Heart right ventricle (tissue), 16 donors: ENCODE results near the gene RPS19. TPM values are rescaled to one million over a fixed set of nuclear protein-coding genes. Genes with fewer than 3 reads are reported as not detected.

Experiments
- ATAC-seq, 8 donors: fragments of 200-7000 bp; cut with Tn5 transposase; one replicate each; pipeline ENCODE4 v1.9.1; 2020; ENCODE audit warnings: mild to moderate bottlenecking in 8 of 8, moderate library complexity in 8 of 8, moderate number of reproducible peaks in 1 of 8
- DNase-seq, 2 donors: peaks; one replicate each; pipeline ENCODE4 v3.0.0-alpha.2; 2020
- H3K27ac ChIP-seq, 10 donors: fragments of 200-600 bp; sonication (generic) in 2 of 10; one replicate each; pipeline versions ENCODE4 v1.5.0 to v1.8.0; 2020 to 2022; ENCODE audit warnings: mild to moderate bottlenecking in 3 of 10
- H3K27me3 ChIP-seq, 7 donors: fragments of 200-600 bp; one replicate each; pipeline ENCODE4 v1.8.0; 2021 to 2022; ENCODE audit warnings: mild to moderate bottlenecking in 2 of 7
- H3K36me3 ChIP-seq, 9 donors: fragments of 200-600 bp; sonication (generic) in 1 of 9; one replicate each; pipeline versions ENCODE4 v1.5.0 to v1.8.0; 2020 to 2022; ENCODE audit warnings: mild to moderate bottlenecking in 2 of 9
- H3K4me1 ChIP-seq, 9 donors: fragments of 200-600 bp; sonication (generic) in 1 of 9; one replicate each; pipeline versions ENCODE4 v1.5.0 to v1.8.0; 2020 to 2022; ENCODE audit warnings: mild to moderate bottlenecking in 4 of 9
- H3K4me3 ChIP-seq, 10 donors: fragments of 200-600 bp; sonication (generic) in 2 of 10; one replicate each; pipeline versions ENCODE4 v1.5.0 to v1.8.0; 2020 to 2022; ENCODE audit warnings: mild to moderate bottlenecking in 7 of 10, moderate library complexity in 2 of 10
- H3K9me3 ChIP-seq, 11 donors: fragments of 200-600 bp in 10 of 11; sonication (generic) in 2 of 11; one replicate each; pipeline versions ENCODE4 v1.5.0 to v1.8.0; 2013 to 2022; ENCODE audit warnings: mild to moderate bottlenecking in 2 of 11, control low read depth in 1 of 11, moderate library complexity in 1 of 11
- WGBS, 2 donors: extraction: QIAGEN DNeasy Blood & Tissue Kit; methylation state at CpG; one replicate each; pipeline ENCODE4 v1.1.7; 2013; ENCODE audit warnings: inconsistent platforms in 1 of 2; 5-methylcytosine and 5-hydroxymethylcytosine counted together
- intact Hi-C, 10 donors: fragments of 100-400 bp; cut with DNase I; formaldehyde crosslinking; loops; one replicate each; pipeline versions ENCODE4 v1.11.1 to v1.14.2; 2022
- polyA plus RNA-seq, 2 donors: library from polyadenylated mRNA; stranded (reverse); fragments of 200-250 nt; gene quantifications; one replicate each; pipeline ENCODE4 v1.2.3, GENCODE V29; 2013
- total RNA-seq, 10 donors: library from RNA; stranded (reverse); fragmentation: NEBNext Ultra II Directional in 3 of 10; extraction: Animal tissue kit (Norgen Biotek cat#: 25700) in 3 of 10; gene quantifications; one replicate each; pipeline versions ENCODE4 v1.2.1 to v1.2.4, GENCODE V29; 2021 to 2023
- TF ChIP-seq, protein P1 (sequence below), 9 donors: fragments of 200-600 bp; sonication (generic) in 2 of 9; IDR thresholded peaks; one replicate each; pipeline versions ENCODE4 v1.5.0 to v1.8.0; 2021 to 2022; ENCODE audit warnings: antibody characterized with exemption in 9 of 9, mild to moderate bottlenecking in 5 of 9, moderate library complexity in 1 of 9
- donor health status: Arrhythmogenic right ventricular cardiomyopathy.
- donor health status: ischemic (EF 13 %, LVEDD 7.1; RV severe dilation, severe dysfunction).
- donor health status: healthy with polysubstance abuse.
- donor health status: DM: no; HTN: yes; CAD: no.
- donor health status: DM: no; HTN: no; CAD: no.
- donor health status: ischemic (EF 25% LVEDD 6.9; RV normal size, moderate dysfunction).
- donor health status: ischemic (EF 25% LVEDD 5.7; RV mildly dilated, moderate dysfunction).
- donor health status: healthy.
- donor health status: DM: yes; HTN: yes; CAD: no.
- donor health status: Ischemic cardiomyopathy.
- donor health status: ischemic (EF 35%, LVEDD 5.7; RV mildly dilated, moderate dysfunction).
- donor health status: nonischemic (EF 11% LVEDD 7.7; RV severe dilation, severe dysfunction).
- donor health status: DM: yes; HTN: yes; CAD: no.
- donor health status: PGD.
- donor health status: ischemic (EF 29% LVEDD 5.4; RV normal size, mild dysfunction).
- donor health status: nonischemic (EF 23%, LVEDD 6.1; RV moderate dilation, normal function).

RPS19 gene
- total and polyA plus RNA-seq, 12 donors: 446 to 1,996 (median 596) TPM

GRCh38 chr19:41898235-41898634 lies 38.2 kb downstream of the RPS19 start:
- ATAC-seq: no peak
- TF ChIP-seq, protein P1, sequence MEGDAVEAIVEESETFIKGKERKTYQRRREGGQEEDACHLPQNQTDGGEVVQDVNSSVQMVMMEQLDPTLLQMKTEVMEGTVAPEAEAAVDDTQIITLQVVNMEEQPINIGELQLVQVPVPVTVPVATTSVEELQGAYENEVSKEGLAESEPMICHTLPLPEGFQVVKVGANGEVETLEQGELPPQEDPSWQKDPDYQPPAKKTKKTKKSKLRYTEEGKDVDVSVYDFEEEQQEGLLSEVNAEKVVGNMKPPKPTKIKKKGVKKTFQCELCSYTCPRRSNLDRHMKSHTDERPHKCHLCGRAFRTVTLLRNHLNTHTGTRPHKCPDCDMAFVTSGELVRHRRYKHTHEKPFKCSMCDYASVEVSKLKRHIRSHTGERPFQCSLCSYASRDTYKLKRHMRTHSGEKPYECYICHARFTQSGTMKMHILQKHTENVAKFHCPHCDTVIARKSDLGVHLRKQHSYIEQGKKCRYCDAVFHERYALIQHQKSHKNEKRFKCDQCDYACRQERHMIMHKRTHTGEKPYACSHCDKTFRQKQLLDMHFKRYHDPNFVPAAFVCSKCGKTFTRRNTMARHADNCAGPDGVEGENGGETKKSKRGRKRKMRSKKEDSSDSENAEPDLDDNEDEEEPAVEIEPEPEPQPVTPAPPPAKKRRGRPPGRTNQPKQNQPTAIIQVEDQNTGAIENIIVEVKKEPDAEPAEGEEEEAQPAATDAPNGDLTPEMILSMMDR (IDR thresholded peaks at IDR 0.05): no peak
- no peaks in the 10 kb centered on the region for H3K4me1 ChIP-seq
- DNase-seq: no peak
- H3K36me3 ChIP-seq: peaks cover 0 to 85% (median 61%) of the 10 kb centered on the region in 9 donors
- 91 to 94% methylated on average over 15 of the region's 15 CpGs for WGBS, 2 donors
- H3K27ac ChIP-seq: no peak overlapping the region
- H3K9me3 ChIP-seq: no peaks in the 10 kb centered on the region
- no peaks in the 10 kb centered on the region for H3K27me3 ChIP-seq
- intact Hi-C loops: no loop called here
- no peak overlapping the region for H3K4me3 ChIP-seq

- TF ChIP-seq, protein P1 (IDR thresholded peaks at IDR 0.05): no peak
- Histone ChIP-seq H3K27ac (no peak overlapping the region), H3K36me3 (peaks cover 0 to 98% (median 71%) of the 10 kb centered on the region in 9 donors), H3K27me3 (no peaks in the 10 kb centered on the region), H3K4me3 (no peak overlapping the region), H3K4me1 (no peaks in the 10 kb centered on the region), H3K9me3 (no peaks in the 10 kb centered on the region)
- 94 to 96% methylated on average over 21 of the region's 21 CpGs for WGBS, 2 donors
- ATAC-seq: no peak
- intact Hi-C loops: no loop called here
- no peak for DNase-seq
Observed at GRCh38 chr19:41901707-41902360, 41.8 kb downstream of the RPS19 start.

DNA sequence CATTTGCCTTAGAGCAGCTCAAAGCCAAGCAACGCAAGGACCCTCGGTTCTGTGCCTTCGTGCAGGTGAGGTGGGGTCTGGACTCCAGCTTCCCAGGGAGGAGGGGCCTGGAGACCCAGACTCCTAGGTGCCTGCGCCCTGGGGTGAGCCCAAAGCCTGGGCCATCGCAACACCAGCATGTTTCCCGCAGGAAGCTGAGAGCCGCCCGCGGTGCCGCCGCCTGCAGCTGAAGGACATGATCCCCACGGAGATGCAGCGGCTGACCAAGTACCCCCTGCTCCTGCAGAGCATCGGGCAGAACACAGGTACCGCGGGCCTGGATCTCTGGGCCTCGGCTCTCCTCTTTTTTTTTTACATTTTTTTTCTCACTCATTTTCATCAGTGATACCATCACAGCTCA lies 42.5 kb downstream of the RPS19 start:
- H3K4me1 ChIP-seq: no peaks in the 10 kb centered on the region
- intact Hi-C loops: no loop called here

DNA sequence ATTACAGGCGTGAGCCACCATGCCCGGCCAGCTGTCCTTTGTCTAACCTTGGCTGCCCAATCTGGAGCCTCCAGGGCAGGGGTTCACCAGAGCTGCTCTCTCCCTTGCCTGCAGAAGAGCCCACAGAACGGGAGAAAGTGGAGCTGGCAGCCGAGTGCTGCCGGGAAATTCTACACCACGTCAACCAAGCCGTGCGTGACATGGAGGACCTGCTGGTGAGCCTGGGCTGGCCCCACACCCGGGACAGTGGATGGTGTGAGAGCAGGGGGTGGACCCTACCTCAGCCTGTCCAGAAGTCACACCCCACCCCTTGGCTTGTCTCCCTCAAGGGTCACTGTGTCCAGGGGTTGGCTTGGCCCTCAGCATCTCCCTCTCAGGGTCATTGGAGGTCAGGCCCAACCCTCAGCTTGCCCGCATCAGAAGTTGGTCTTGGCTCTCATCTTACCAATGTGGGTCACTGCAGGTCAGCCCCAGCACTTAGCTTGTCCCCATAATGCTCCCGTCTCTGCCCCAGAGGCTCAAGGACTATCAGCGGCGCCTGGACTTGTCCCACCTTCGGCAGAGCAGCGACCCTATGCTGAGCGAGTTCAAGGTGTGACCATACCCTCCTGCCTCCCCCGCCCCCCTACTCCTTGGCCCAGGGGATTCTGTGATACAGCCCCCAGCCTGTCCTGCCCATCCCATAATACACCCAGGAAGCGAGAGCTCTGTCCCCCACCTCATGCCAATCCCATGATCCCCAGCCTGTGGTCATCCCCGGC lies 43.3 kb downstream of the RPS19 start:
- Histone ChIP-seq H3K9me3 (no peaks in the 10 kb centered on the region), H3K27me3 (no peaks in the 10 kb centered on the region), H3K36me3 (peaks cover 0 to 100% (median 63%) of the 10 kb centered on the region in 9 donors), H3K4me3 (no peak overlapping the region), H3K27ac (no peak overlapping the region), H3K4me1 (no peaks in the 10 kb centered on the region)
- ATAC-seq (no peak), DNase-seq (no peak)
- intact Hi-C loops: no loop called here
- WGBS, 2 donors: 92 to 93% methylated on average over 19 of the region's 19 CpGs
- TF ChIP-seq, protein P1 (IDR thresholded peaks at IDR 0.05): no peak

More for the DNA sequence above, 42.5 kb downstream of the RPS19 start:
- Histone ChIP-seq H3K4me3 (no peak overlapping the region), H3K27me3 (no peaks in the 10 kb centered on the region), H3K36me3 (peaks cover 0 to 100% (median 71%) of the 10 kb centered on the region in 9 donors), H3K9me3 (no peaks in the 10 kb centered on the region), H3K27ac (no peak overlapping the region)
- no peak for ATAC-seq
- TF ChIP-seq, protein P1 (IDR thresholded peaks at IDR 0.05): no peak
- WGBS, 2 donors: 96% methylated on average over 17 of the region's 17 CpGs
- DNase-seq: no peak
